AG10803 (cell line): ENCODE measurements around the gene SCAANT1.

ENCODE experiments used
- DNase-seq: peaks from one replicate; pipeline ENCODE4 v3.0.0; 2010; ENCODE audit warnings: low read depth
- H3K4me3 ChIP-seq: 2 replicates; pipeline ENCODE4 v1.5.1; 2011; ENCODE audit warnings: mild to moderate bottlenecking, low read length, control low read depth
- CTCF ChIP-seq: conservative IDR thresholded peaks from 2 replicates; pipeline ENCODE4 v1.5.1; 2011; ENCODE audit warnings: mild to moderate bottlenecking, low read length, control low read depth, inconsistent platforms

SCAANT1 gene

DNA sequence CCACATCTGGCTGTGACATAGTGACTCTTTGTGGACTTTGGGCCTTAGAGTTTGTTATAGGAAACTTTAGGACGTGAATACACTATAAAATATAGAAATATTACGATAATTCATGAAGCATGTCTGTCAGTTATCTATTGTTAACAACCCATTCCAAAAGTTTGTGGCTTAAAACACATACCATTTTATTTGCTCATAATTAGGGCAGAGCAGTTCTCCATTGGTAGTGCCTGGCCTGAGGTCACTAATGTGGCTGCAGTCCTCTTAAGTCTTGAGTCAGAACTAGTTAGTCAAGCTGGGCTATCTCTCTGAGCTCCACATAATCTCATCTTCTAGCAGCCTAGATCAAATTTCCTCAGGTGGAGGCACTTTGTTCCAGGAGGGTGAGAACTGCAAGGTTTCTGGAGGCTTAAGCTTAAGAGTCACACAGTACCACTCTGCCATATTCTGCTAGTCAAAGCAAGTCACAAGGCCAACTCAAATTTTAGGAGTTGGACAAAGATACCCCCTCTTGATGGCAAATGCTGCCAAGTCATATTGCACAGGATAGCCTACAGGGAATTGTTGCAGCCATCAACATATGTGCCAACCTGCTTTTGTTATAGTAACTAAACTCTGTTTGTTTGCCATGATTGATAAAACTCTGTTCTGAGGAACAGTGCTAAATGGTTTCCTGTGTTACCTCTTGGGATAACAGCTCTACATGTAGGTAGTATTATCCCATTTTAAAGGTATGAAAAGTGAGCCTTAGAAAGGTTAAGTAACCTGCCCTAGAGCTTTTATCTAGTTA is 39.9 kb downstream of the SCAANT1 start:
- DNase-seq: peak; percentile 76
- TF ChIP-seq CTCF: no peak
- no peak overlapping the region for H3K4me3 ChIP-seq

- no peak for TF ChIP-seq CTCF
- DNase-seq: no peak
- H3K4me3 ChIP-seq: no peak overlapping the region
Measured at GRCh38 chr3:63870615-63871005, 41.6 kb downstream of the SCAANT1 start.

DNA sequence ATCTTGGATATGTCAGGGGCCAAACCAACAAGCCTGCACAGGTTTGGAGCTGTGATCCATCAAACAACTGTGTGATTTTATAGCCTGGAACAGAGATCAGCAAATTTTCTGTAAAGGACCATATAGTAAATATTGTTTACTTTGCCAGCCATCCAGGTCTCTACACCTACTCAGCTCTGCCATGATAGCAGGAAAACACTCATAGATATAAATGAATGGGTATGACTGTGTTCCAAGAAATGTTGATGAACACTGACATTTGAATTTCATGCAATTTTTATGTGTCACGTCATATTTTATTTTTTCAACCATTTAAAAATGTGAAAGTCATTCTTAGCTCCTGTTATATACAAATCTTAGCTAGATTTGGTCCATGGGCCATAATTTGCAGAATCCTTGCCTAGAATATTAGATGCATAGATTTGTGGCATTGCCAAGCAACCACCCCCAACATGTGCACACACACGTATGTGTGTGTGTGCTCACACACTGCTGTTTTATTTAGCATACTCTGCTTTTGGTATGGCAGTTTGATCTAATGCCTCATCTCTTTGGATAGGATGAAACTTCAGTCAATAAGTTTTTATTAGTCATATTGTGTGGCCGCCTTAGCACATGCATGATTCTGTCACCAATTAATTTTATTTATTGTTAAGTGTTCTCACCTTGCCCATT is 42.1 kb downstream of the SCAANT1 start:
- no peak overlapping the region for H3K4me3 ChIP-seq
- DNase-seq: no peak
- TF ChIP-seq CTCF: no peak

DNA sequence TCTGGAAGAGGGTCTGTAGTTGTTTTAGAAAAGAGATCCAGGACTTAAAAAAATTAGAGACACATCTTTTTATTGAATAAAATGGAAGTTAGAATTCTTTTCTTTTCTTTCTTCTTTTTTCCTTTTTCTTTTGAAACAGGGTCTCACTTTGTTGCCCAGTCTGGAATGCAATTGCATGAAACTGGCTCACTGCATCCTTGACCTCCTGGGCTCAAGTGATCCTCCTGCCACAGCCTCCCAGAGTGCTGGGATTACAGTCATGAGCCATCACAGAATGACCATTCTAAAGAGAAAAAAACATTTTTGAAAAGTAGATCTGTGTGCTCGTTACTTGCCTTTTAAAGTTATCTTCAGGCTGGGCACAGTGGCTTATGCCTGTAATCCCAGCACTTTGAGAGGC is 45.0 kb downstream of the SCAANT1 start:
- H3K4me3 ChIP-seq: no peak overlapping the region
- no peak for TF ChIP-seq CTCF
- DNase-seq: no peak

GRCh38 chr3:63864965-63865327 is 47.2 kb downstream of the SCAANT1 start:
- no peak for DNase-seq
- H3K4me3 ChIP-seq: peak overlapping the region; percentile 82
- TF ChIP-seq CTCF: no peak

DNA sequence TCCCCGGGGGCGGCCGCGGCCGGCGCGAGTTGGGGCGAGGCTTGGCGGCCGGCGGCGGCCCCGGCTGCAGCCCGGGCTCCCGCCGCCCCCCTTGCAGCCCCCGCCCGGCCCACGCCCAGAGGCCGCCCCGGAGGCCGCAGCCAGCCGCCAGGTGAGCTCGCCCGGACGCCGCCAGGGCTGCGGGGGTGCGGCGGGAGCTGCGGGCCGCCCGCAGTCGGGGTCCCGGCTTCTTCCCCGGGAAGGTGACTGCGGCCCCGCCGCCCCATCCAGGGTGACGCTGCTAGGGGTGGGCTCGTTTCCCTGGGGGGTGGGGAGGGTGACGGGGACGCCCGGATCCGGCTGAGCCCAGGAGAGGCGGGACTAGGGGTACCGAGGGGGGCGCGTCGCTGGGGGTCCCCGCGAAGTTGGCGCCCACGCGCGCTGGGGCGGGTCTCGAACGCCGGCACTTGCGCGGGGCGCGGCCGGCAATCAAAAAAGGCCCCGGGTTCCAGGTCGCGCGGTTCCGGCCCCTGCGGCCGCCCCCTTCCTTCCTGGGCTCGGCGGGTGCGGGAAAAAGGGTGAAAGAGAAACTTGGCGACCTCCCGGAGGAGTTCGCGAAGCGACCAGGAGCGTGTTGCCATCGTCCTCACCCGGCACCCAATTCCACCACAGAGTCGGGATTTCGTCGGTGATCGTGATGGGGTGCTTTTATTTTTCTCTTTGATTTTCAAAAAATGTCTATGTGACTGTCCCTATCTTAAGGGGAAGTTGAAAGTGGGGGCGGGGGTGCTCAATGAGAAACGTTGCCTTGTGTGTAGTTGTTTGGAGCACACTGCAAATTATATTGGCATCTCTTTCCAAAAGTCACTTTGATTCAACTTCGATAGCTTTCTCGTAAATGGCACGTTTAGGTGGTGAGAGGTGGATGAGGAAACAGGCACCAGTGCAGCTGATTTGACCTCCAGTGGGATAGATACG is 47.9 kb downstream of the SCAANT1 start:
- TF ChIP-seq CTCF: no peak
- H3K4me3 ChIP-seq: peak overlapping the region; percentile 82
- no peak for DNase-seq
